GM12872 (cell line): ENCODE measurements around the gene NCOA7.

Experiments
- TF ChIP-seq, protein P1 (sequence below): IDR thresholded peaks from 3 replicates; pipeline ENCODE4 v1.5.1; 2011; ENCODE audit warnings: low read depth, mild to moderate bottlenecking, low read length, moderate library complexity; ENCODE audit not compliant: insufficient read depth

The NCOA7 gene

DNA sequence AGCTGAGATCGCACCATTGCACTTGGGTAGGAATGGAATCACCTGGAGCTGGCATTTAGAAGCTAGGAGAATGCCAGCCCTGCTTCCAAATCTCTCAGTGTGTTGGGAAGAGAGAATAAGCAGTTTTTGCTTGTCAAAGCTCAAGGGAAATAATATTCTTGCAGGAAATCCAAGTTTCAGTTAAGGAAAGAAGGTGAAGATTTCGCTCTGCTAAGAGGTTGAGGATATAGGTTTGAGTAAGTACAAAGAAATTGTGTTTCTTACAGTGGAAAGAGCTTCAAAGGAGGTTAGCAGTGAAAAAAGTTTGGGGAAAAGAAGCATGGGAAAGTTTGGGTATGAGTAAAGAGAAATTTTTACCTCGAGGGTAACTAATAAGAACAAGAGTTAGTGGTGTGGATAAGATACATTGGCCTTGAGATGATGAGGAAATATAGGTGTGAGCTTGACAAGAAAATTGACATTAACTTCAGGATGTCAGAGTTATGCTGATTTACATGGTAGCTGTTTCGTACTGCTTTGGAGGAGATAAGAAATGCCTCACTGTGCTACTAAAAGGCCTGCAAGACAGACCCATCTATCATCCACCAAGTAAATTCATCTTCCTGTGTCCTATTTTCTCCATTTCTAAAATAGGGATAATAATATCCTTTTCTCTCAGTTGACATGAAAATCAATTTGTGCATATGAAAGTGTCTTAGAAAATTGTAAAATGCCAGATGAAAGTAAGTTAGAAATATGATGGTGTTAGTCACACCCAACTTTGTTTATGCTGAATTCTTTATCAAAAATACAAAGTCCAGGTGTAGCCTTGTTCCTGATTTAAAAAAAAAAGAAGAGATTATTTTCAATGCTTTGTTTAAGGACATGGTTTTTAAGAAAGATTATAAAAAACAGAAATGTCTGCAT, 153.0 kb downstream of the NCOA7 start:
- TF ChIP-seq, protein P1, sequence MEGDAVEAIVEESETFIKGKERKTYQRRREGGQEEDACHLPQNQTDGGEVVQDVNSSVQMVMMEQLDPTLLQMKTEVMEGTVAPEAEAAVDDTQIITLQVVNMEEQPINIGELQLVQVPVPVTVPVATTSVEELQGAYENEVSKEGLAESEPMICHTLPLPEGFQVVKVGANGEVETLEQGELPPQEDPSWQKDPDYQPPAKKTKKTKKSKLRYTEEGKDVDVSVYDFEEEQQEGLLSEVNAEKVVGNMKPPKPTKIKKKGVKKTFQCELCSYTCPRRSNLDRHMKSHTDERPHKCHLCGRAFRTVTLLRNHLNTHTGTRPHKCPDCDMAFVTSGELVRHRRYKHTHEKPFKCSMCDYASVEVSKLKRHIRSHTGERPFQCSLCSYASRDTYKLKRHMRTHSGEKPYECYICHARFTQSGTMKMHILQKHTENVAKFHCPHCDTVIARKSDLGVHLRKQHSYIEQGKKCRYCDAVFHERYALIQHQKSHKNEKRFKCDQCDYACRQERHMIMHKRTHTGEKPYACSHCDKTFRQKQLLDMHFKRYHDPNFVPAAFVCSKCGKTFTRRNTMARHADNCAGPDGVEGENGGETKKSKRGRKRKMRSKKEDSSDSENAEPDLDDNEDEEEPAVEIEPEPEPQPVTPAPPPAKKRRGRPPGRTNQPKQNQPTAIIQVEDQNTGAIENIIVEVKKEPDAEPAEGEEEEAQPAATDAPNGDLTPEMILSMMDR: no peak

DNA sequence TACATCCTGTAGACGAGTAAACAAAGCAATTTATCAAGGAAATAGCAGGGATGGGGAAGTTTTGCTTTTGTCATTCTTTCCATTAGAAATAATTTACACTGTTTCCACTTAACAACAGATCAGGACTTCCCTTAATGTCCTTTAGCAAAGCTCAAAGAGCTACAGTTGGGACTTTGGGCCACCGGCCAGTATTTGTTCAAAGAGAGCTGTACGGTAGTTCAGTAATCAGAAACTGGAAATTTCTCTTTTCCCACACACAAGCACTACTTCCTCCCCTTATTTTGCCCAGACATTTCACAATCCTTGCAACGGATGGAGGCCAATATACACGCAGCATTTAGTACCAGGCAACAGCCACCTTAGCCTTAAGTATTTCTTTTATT, 153.7 kb downstream of the NCOA7 start:
- TF ChIP-seq, protein P1: no peak

DNA sequence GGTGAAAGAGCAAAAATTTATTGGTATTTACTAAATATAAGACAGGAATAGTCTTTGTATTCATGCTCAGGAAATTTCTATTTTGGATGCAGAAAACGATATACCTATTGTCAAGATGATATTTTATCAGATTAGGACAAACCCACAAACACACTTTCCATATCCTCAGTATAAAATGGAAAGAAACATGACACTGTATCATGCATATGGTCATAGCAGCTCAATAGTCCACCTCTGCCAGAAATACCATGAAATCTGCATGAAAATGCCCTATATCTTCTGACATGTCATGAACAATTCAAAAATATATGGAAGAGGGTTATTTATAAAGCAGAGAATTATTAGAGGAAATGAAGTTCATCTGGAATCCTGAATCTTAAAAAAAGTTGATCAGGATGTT, 154.1 kb downstream of the NCOA7 start:
- TF ChIP-seq, protein P1: no peak

DNA sequence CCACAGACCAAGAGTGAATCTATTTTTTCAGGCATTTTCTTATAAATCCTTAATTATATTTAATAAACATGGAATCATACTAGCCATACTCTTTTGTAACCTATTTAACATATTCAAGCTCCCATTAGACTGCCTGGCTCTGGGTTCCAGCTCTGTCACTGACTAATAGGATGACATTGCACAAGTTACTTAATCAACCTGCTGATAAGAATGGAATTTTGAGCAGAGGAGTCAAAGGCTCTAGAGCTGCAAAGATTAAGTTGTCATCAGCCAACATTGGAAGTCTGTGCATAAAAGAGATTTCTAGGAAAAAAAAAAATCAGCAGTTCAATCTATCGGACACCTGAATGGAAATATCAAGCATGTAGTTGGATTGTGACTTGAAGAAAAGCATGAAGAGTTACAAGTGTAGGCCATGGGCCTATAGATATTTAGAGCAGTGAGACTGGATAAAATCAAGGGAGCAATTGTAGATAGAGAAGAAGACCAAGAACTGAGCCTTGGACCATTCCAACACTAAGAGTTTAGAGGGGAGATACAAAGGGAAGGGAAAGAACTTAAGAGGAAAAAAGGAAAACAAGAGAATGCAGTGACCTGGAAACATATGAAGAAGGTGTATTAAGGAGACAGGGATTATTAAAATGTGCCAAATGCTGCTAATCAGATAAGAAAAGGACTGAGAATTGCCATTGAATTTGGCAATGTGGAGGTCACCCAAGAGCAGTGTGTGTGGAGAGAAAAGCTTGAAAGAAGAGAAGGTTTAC, 154.8 kb downstream of the NCOA7 start:
- TF ChIP-seq, protein P1: no peak

DNA sequence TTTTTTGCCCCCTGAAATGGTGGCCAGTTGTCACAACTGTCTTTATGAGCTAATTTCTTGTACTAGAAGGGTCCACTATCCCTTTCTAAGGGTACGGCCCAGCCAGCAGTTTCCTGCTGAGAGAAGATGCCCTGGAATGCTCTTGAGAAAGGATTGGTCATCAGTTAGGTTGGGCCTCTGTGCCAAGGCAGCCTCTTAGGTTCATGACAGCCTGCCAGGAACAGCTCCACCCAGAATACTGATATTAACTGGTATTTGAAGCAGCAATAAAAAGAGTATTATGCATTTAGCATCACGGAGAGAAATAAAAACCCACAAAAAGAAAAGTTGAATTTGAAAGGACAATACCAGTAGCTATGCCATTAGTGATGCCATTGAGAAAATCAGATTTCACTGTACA, 156.9 kb downstream of the NCOA7 start:
- TF ChIP-seq, protein P1: no peak

DNA sequence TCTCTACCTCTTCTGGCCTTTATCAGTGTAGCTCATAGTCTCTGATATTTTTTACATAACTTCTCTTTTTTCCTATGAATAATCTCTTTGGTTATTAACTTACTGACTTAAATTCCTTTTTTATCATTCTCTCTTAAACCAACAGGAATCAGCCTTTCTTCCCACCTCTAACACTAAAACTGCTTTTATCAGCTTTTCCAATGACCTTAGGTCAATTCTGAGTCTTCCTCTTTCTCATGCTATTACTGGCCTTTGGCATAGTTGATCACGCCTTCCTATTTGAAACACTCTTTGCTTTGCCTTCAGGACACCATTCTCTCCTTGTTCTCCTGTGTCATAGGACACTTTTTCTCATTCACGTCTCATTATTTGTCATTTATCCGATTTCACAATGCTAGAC, 157.7 kb downstream of the NCOA7 start:
- TF ChIP-seq, protein P1: no peak

DNA sequence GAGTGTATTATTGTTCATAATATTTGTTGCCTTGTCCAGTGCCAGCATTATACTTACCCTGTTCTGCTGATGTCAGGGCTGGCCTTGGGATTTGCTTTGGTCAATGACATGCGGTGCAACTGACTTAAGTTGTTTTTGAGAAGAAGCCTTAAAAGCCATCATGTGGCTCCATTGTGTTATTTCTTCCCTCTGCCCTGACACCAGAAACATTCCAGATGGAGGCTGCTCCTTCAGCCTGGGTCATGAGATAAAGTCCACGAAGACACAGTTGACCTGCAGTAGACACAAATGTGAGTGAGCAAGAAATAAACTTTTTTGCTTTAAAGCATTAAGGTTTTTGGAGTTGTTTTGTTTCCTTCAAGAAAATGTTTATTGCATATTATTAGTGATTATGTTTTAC, 158.3 kb downstream of the NCOA7 start:
- TF ChIP-seq, protein P1: no peak
